Stomach (tissue), 9 donors: ENCODE data around the gene DEDD2. TPM values are rescaled to one million over a fixed set of nuclear protein-coding genes. Genes with fewer than 3 reads are reported as not detected.
A peak's percentile ranks its signal among the peaks of the same experiment; 100 is the strongest.

Experiments
- DNase-seq, 2 donors: peaks; one replicate each; pipeline versions ENCODE4 v3.0.0 to v3.0.0-alpha.2; 2013 to 2019
- H3K27ac ChIP-seq, 5 donors: fragments of 200-600 bp in 4 of 5; sonication (generic) in 4 of 5; one replicate each; pipeline ENCODE4 v1.5.1; 2013 to 2019; ENCODE audit warnings: mild to moderate bottlenecking in 1 of 5, moderate library complexity in 1 of 5
- H3K27me3 ChIP-seq, 3 donors: fragments of 200-600 bp; sonication (generic); one replicate each; pipeline ENCODE4 v1.5.1; 2017 to 2019; ENCODE audit warnings: mixed run types in 1 of 3
- H3K36me3 ChIP-seq, 4 donors: fragments of 200-600 bp; sonication (generic); 1 replicate in 3 of 4; 2 replicates in 1 of 4; pipeline ENCODE4 v1.5.1; 2016 to 2019
- H3K4me1 ChIP-seq, 4 donors: fragments of 200-600 bp; sonication (generic); one replicate each; pipeline ENCODE4 v1.5.1; 2016 to 2019
- H3K4me3 ChIP-seq, 4 donors: fragments of 200-600 bp; sonication (generic) in 3 of 4; one replicate each; pipeline ENCODE4 v1.5.1; 2016 to 2019; ENCODE audit warnings: mild to moderate bottlenecking in 1 of 4
- H3K9me3 ChIP-seq, 4 donors: fragments of 200-600 bp; sonication (generic); one replicate each; pipeline ENCODE4 v1.5.1; 2016 to 2019
- CTCF ChIP-seq, 7 experiments: fragments of 450-650 bp in 4 of 7; fragments of 200-600 bp in 3 of 7; sonication (generic) in 3 of 7; IDR thresholded peaks; one replicate each; pipeline ENCODE4 v1.5.1; 2016 to 2019; ENCODE audit warnings: antibody characterized with exemption in 7 of 7, control low read depth in 2 of 7, mild to moderate bottlenecking in 1 of 7
- EP300 ChIP-seq: sonication (generic); formaldehyde crosslinking; IDR thresholded peaks from one replicate; pipeline ENCODE4 v1.6.1; 2017; ENCODE audit warnings: antibody characterized with exemption
- POLR2A ChIP-seq, 4 donors: fragments of 450-650 bp; IDR thresholded peaks; one replicate each; pipeline ENCODE4 v1.6.1; 2016; ENCODE audit warnings: antibody characterized with exemption in 4 of 4, control low read depth in 2 of 4, mild to moderate bottlenecking in 1 of 4, moderate library complexity in 1 of 4
- POLR2AphosphoS5 ChIP-seq, 3 donors: sonication (generic); formaldehyde crosslinking; IDR thresholded peaks; one replicate each; pipeline ENCODE4 v1.6.1; 2016; ENCODE audit warnings: antibody characterized with exemption in 3 of 3
- WGBS, 5 donors: extraction: QIAGEN DNeasy Blood & Tissue Kit in 3 of 5; methylation state at CpG; one replicate each; pipeline versions ENCODE4 v1.1.5 to v1.1.7; 2013 to 2018; 5-methylcytosine and 5-hydroxymethylcytosine counted together
- intact Hi-C: fragments of 100-400 bp; cut with DNase I; formaldehyde crosslinking; loops from one replicate; pipeline ENCODE4 v1.15.1; 2023; ENCODE audit warnings: low total_unique reads
- polyA plus RNA-seq, 3 donors: library from polyadenylated mRNA; stranded (reverse); fragments of 200-250 nt; gene quantifications; one replicate each; pipeline ENCODE4 v1.2.3, GENCODE V29; 2013
- total RNA-seq, 5 donors: library from RNA; depleted of rRNA; stranded (reverse); fragments of >200 nt; gene quantifications; one replicate each; pipeline versions ENCODE4 v1.1.0 to v1.2.3, GENCODE V29; 2014 to 2016
- donor health status: healthy with polysubstance abuse.
- donor health status: Bipolar disorder and iron deficiency.
- donor health status: healthy.

Gene DEDD2
- total and polyA plus RNA-seq, 8 donors: 16.7 to 195 (median 29.0) TPM

- TF ChIP-seq POLR2AphosphoS5 (IDR thresholded peaks at IDR 0.05) (no peak), EP300 (no peak), POLR2A (IDR thresholded peaks at IDR 0.05) (no peak), CTCF (IDR thresholded peaks at IDR 0.05) (no peak)
- 65 to 84% (median 81%) methylated on average over 1 of the region's 1 CpG for WGBS, 5 donors
Measured at GRCh38 chr19:42212886-42213285, 4.6 kb downstream of the DEDD2 start.

DNA sequence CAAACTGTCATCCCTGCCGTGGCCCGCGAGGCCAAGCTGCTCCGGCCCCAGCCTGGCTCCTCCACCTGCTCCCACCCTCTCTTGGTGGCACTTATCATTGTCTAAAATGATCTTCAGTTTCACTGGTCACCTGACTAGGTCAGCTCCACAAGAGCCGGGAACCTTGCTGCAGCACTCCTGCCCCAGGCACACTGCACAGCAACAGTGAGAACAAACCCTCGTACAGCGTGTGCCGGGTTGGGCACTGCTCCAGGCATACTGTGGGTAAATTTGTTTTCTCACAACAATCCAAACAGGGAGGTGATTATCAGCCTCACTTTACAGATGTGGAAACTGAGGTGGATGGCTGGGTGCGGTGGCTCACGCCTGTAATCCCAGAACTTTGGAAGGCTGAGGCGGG is 8.9 kb downstream of the DEDD2 start:
- Histone ChIP-seq H3K36me3 (peaks cover 64 to 100% (median 100%) of the 10 kb centered on the region in 4 donors), H3K9me3 (no peaks in the 10 kb centered on the region), H3K27me3 (no peaks in the 10 kb centered on the region), H3K4me3 (peak overlapping the region in 1 of 4 donors; percentile 19), H3K27ac (peak overlapping the region in 2 of 5 donors; percentile 35 to 58), H3K4me1 (peaks cover 1 to 56% (median 15%) of the 10 kb centered on the region in 4 donors)
- DNase-seq: peak in 1 of 2 donors; percentile 41
- 57 to 75% (median 60%) methylated on average over 11 of the region's 11 CpGs for WGBS, 5 donors
- intact Hi-C loops: no loop called here
- TF ChIP-seq EP300: no peak
- no peak for TF ChIP-seq POLR2A (IDR thresholded peaks at IDR 0.05)
- TF ChIP-seq POLR2AphosphoS5 (IDR thresholded peaks at IDR 0.05): no peak
- TF ChIP-seq CTCF (IDR thresholded peaks at IDR 0.05): no peak

More at GRCh38 chr19:42212886-42213285, 4.6 kb downstream of the DEDD2 start:
- Histone ChIP-seq H3K4me1 (peaks cover 17 to 75% (median 34%) of the 10 kb centered on the region in 4 donors), H3K27me3 (no peaks in the 10 kb centered on the region), H3K9me3 (no peaks in the 10 kb centered on the region), H3K27ac (no peak overlapping the region), H3K4me3 (no peak overlapping the region), H3K36me3 (peaks cover 46 to 76% (median 75%) of the 10 kb centered on the region in 4 donors)
- intact Hi-C loops: no loop called here
- DNase-seq: no peak

GRCh38 chr19:42207767-42208271 is 9.7 kb downstream of the DEDD2 start:
- Histone ChIP-seq H3K4me1 (peaks cover 0 to 55% (median 15%) of the 10 kb centered on the region in 4 donors), H3K27ac (peak overlapping the region in 2 of 5 donors; percentile 35 to 58), H3K36me3 (peaks cover 67 to 100% (median 100%) of the 10 kb centered on the region in 4 donors), H3K4me3 (no peak overlapping the region), H3K27me3 (no peaks in the 10 kb centered on the region), H3K9me3 (no peaks in the 10 kb centered on the region)
- WGBS, 5 donors: 71 to 79% (median 74%) methylated on average over 5 to 6 of the region's 6 CpGs
- peak in 1 of 2 donors; percentile 43 for DNase-seq
- intact Hi-C loops: no loop called here
- TF ChIP-seq POLR2AphosphoS5 (IDR thresholded peaks at IDR 0.05): no peak

DNA sequence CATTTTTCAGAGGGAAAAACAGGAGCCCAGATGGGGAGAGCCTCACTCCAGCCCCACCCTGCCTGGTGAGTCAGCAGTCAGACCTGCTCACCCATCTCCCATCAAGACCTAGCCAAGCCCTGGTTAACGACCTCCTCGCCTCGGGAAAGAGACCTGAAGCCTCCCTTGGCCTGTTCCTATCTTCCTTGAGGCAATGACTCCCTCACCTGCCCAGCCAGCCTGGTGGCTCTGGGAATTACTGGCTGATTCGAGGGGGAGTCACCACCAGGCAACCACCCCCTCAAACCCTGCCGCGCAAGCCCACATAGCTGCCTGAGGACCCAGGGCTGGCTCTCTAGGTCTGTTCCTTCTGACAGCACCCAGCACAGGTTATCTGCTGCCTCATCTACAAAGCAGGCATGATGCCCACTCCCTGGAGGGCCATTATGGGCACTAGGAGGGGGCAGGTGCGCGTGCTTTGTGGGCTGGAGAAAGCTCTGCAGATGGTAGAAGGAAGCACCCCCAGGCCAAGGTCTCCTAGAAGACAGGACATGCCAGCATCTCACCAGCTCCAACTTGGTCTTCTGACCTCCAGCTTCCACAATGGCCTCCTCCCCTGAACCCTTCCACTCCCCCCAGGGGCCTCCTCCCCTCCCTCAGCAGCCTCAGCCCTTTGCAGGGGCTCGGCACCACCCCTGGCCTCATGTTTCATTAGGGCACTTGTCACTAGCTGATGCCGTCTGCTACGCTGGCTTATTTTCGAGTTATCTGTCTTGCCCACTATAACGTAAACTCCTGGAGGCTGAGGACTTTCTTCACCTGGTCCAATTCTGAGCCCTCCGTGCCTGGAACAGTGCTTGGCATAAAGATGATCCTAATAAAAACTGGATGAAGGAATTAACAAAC is 10.4 kb downstream of the DEDD2 start:
- WGBS, 5 donors: 81 to 91% (median 83%) methylated on average over 13 to 14 of the region's 14 CpGs
- H3K36me3 ChIP-seq: peaks cover 73 to 100% (median 100%) of the 10 kb centered on the region in 4 donors
- H3K27ac ChIP-seq: peak overlapping the region in 3 of 5 donors; percentile 13 to 58 (median 35)
- H3K27me3 ChIP-seq: no peaks in the 10 kb centered on the region
- intact Hi-C loops: no loop called here
- H3K4me1 ChIP-seq: peaks cover 0 to 56% (median 18%) of the 10 kb centered on the region in 4 donors
- H3K9me3 ChIP-seq: no peaks in the 10 kb centered on the region
- no peak for TF ChIP-seq EP300
- TF ChIP-seq POLR2A (IDR thresholded peaks at IDR 0.05): no peak
- TF ChIP-seq POLR2AphosphoS5 (IDR thresholded peaks at IDR 0.05): no peak
- no peak for TF ChIP-seq CTCF (IDR thresholded peaks at IDR 0.05)
- no peak for DNase-seq
- no peak overlapping the region for H3K4me3 ChIP-seq
